Neural progenitor cell (in vitro differentiated cells): Measurements from ENCODE around the gene IQCE.

Experiments
- CTCF ChIP-seq: fragments of 200-600 bp; sonication (generic); IDR thresholded peaks from 2 replicates; pipeline ENCODE4 v1.5.1; 2017; ENCODE audit warnings: antibody characterized with exemption, mild to moderate bottlenecking
- EZH2 ChIP-seq: fragments of 200-600 bp; sonication (generic); IDR thresholded peaks from 2 replicates; pipeline ENCODE4 v1.6.1; 2017; ENCODE audit warnings: antibody characterized with exemption, mild to moderate bottlenecking, moderate library complexity

DNA sequence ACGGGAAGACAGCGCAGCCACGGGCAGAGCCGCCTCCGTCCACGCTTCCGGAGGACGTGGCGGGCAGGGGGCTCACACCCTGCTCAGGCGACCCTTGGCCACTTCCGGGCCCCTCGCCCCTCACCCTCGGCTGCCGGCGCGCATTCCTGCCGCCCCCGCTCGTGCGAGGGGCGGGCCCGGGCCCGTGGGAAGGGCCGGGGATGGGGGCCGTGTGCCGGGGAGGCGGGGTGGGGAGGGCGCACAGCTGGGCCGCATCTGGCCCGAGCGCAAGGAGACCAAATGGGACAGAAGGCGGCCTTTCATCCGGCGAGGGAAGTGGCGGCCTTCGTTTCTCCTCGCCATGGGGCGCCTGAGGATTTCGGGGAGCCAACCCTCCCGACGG is 40.1 kb upstream of the IQCE start:
- no peak for TF ChIP-seq EZH2
- no peak for TF ChIP-seq CTCF
